Pons (tissue), 1 donor: ENCODE measurements around the gene TMEM185A.
"Not testable (repeated sequence)": the region's sequence is repeated elsewhere in the genome, so short reads cannot be mapped to it uniquely, and the experiment has no call there.

Experiments
- DNase-seq: peaks from one replicate; pipeline ENCODE4 v3.0.0-alpha.2; 2016; ENCODE audit warnings: low spot score

The TMEM185A gene

GRCh38 chrX:149631234-149632165 is at the start of gene TMEM185A:
TSS of gene TMEM185A (minus strand) at chrX:149631792. CDS start at chrX:149631580, 212 bp downstream.
- DNase-seq: peak; percentile 17

- DNase-seq: no peak
Measured at GRCh38 chrX:149681182-149681581, 49.6 kb upstream of the TMEM185A start.

DNA sequence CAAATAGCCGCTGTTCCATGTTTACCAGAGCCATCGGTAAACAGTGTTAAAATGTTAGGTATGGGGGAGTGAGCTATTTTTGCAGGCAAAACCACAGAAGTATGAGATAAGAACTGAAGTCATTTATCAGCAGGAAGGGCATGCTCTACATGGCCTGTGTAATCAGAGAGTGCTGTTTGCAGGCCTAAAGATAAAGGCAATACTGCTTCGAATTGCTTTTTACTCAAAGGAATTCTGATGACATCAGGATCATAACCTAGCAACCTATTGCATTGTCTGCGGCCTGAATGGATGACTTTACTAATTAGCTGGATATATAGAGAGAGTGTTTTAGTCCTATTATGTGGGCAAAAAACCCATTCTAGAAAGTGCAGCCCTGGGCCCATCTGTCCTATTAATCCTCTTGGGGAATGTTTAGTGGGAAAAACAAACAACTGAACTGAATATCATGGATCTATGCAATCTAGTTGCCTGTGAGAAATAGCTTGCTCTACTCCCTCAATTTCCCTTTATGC is 47.6 kb upstream of the TMEM185A start:
- not testable (repeated sequence) for DNase-seq

DNA sequence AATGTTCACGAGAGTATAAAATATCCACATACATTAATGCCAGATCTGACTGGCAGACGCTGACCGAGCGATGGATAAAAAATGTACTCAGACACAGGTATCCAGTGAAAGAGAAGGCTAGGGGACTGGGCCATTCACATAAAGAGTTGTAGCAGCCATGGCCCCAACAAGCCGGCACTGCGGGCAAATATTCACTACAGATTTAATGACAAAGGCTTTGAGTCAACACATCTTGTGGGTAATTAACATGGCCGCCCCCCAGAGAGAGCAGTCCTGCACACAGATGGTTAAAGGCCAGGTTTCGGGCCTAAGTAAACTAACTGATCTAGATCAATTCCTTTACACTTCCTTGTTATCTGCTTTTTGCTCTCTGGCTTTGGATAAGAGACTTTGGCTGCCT is 44.0 kb upstream of the TMEM185A start:
- DNase-seq: not testable (repeated sequence)

DNA sequence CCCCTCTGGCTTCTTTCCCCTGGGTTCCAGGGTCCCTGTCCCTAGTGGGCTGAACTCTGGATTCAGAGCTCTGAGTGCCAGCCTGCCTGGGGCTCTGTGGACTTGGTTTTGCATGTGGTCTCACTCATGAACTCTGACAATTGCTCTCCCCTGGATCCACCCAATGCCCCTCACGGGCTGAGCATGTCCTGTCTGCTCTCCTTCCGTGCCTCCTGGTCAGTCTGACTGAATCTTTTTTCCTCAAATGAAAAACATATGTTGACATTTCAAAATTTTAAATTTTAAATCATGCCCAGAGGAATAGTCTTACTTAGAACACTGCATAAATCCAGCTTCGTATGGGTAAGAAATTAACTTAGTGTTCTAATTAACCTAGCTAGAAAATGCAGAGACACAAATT is 43.5 kb upstream of the TMEM185A start:
- DNase-seq: not testable (repeated sequence)

DNA sequence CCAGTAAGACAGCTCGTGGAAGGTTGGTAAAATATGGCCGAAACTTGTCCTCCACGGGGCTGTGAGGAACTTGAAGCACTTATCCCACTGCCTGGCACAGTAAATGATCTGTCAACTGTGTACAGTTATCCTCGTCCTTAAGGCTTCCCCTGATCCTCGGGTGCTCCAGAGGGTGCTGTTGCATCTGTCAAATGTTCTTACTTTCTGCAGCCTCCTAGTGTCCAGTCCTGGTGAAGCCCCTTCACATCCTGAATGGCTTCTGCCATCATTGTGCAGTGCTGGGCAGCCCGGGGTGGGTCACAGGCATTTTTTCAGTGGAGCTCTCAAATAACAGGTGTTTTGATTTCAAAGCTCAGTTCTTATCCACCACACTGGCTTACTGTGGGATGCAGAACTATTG is 29.0 kb upstream of the TMEM185A start:
- DNase-seq: not testable (repeated sequence)

GRCh38 chrX:149656260-149656884 is 24.8 kb upstream of the TMEM185A start:
- not testable (repeated sequence) for DNase-seq

GRCh38 chrX:149652232-149652981 is 20.8 kb upstream of the TMEM185A start:
- no peak for DNase-seq

DNA sequence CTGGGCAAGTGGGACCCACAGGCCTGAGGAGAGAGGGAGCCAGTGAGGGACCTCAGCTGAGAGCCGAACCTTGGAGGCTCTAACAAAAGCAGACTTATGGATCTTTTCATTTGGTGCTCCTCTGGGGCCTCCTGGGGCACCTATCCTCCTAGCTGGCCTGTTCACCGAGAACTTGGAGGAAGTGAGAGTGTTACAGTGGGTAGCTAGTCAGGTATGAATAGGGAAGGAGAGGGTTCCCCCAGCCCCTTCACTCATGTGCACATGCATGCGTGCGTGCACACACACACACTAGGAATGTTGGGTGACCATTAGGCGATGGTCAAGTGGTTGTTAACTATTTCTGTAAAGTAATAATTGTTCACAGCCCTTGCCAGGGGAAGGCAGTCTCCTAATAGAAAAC is 18.6 kb upstream of the TMEM185A start:
- no peak for DNase-seq

- no peak for DNase-seq
Measured at GRCh38 chrX:149648932-149649331, 17.3 kb upstream of the TMEM185A start.

DNA sequence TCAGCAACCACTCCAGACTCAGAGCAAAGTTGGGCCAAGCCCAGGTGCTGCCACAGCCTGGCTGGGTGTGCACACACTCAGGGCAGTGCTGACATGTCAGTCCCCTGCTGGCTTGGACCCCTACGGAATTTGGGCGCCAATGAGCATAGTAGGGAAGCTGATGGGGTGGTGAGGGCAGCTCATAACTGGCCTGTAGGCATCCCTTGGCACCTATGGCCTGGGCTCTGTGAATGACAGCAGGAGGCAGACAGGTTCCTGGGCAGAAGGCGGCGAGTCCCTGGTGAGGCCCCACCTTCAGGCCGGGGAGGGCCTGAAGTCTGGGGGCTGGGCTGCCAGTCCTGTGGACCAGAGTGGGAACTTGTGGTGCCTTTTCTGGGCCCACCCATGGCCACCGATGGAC is 15.9 kb upstream of the TMEM185A start:
- no peak for DNase-seq

DNA sequence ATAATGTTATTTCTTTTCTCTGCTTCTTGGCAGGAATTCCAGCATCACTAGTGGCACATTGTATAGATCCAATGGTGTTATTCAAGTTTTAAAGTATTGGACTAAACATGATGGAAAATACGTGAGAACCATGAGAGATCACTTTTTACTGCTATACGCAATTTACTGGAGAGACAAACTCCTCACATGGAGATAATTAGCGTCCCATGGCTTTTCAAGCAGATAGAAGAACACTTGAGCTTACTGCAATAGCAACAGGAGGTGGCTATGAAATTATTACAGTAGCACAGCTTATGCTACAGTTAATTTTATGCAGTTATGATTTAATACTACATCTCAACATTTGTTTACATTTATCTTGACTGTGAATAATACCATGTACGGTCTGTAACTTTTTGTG is 11.9 kb upstream of the TMEM185A start:
- no peak for DNase-seq

DNA sequence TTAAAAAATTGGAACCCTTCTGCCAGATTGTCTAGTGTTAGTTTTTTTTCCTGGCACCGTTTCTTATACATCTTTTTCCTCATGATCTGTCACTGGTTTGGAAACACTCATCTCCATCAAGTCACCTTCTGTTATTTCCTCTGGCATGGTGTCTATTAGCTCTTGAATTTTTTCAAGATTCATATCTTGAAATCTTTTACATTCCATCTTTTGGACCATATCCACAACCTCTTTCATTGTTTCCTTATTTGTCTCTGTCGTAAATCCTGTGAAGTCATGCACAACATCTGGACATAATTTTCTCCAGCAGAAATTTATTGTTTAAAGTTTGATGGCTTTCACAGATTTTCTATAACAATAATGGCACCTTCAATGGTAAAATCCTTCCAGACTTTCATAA is 10.2 kb upstream of the TMEM185A start:
- DNase-seq: no peak

- DNase-seq: no peak
Measured at GRCh38 chrX:149641432-149641831, 9.8 kb upstream of the TMEM185A start.

- DNase-seq: no peak
Measured at GRCh38 chrX:149639568-149639967, 8.0 kb upstream of the TMEM185A start.

DNA sequence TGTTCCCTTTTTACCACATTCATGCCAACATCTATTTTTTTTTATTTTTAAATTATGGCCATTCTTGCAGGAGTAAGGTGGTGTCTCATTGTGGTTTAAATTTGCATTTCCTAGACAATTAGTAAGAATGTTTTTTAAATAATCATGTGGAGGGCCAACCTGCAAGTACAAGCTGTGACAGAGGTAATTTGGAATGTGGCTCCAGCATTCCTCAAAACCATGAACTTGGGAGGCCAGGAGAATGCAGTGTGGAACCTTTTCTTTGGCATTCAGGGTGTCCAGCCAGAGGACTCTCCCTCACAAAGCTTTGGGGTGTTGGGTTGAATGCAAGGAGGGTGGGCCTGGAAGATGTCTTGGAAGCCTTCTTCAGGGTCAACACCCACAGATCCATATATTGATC is 7.3 kb upstream of the TMEM185A start:
- no peak for DNase-seq

- DNase-seq: no peak
Measured at GRCh38 chrX:149633511-149633910, 1.9 kb upstream of the TMEM185A start.

DNA sequence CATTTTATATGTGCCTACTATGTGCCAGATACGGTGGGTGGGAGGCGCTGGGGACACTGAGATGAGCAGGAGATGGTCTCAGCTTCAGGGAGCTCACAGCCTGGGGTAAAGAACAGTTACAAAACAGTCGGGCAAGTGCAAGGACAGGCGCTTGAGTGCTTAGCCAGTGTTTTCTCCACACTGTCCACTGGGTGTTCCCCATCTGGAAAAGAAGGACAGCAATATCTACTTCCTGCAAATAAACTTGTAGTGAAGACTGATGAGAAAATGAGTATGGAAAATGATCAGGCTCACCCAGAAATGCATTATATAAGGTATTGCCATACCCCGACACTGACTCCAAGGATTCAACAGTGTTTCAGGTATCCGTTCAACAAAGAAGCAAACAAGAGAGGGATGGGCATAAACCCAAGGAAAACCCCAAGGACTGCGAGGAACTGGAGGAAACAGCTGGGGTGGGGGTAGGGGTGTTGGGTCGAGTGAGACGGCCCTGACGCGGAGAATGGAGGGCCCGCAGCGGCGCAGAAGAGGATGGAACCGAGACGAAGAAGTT is 835 bp downstream of the TMEM185A start:
- DNase-seq: peak; percentile 29

GRCh38 chrX:149629730-149630387 is 1.7 kb downstream of the TMEM185A start:
- no peak for DNase-seq

- no peak for DNase-seq
Measured at GRCh38 chrX:149628768-149629167, 2.8 kb downstream of the TMEM185A start.

DNA sequence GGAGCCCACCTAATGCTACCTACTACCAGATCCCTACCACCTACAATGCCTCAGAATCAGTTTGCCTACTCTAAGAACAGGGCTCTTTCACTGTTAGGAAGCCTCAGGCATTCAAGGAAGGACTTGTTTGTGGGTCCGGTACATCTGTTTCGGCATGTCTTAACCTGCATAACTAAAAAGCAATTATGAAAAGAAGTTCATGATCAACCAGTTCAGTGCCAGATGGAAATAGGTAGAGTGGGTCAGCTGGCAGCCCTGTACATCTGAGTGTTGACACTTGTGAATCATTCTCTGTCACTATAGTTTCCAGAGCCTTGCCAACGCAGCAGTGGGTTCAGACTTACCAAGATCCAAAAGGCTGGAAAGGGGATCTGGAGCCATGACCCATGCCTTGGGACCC is 3.3 kb downstream of the TMEM185A start:
- DNase-seq: no peak
